ENCODE data around the gene RABL2A.
"Not testable (repeated sequence)": the region's sequence is repeated elsewhere in the genome, so short reads cannot be mapped to it uniquely, and the experiment has no call there.

Gene RABL2A

GRCh38 chr2:113626616-113627330, at the start of gene RABL2A:
Gene RABL2A (plus strand): TSS chr2:113627266. CDS start chr2:113628607, 1,341 bp downstream.
- in situ Hi-C loops (cut with MboI; ENCODE audit: low sequenced_read_pairs) = not testable (repeated sequence)

GRCh38 chr2:113578508-113578907, 48.6 kb upstream of the RABL2A start:
- in situ Hi-C loops (cut with MboI; ENCODE audit: low sequenced_read_pairs) = not testable (repeated sequence)

GRCh38 chr2:113582473-113582872, 44.6 kb upstream of the RABL2A start:
- in situ Hi-C loops (cut with MboI; ENCODE audit: low sequenced_read_pairs) = not testable (repeated sequence)

GRCh38 chr2:113583521-113584225, 43.4 kb upstream of the RABL2A start:
- in situ Hi-C loops (cut with MboI; ENCODE audit: low sequenced_read_pairs) = not testable (repeated sequence)

GRCh38 chr2:113584311-113585092, 42.6 kb upstream of the RABL2A start:
- in situ Hi-C loops (cut with MboI; ENCODE audit: low sequenced_read_pairs) = not testable (repeated sequence)

- in situ Hi-C loops (cut with MboI; ENCODE audit: low sequenced_read_pairs) = not testable (repeated sequence)
Measured at GRCh38 chr2:113587201-113587600, 39.9 kb upstream of the RABL2A start.

- in situ Hi-C loops (cut with MboI; ENCODE audit: low sequenced_read_pairs) = not testable (repeated sequence)
Measured at GRCh38 chr2:113589591-113589990, 37.5 kb upstream of the RABL2A start.

GRCh38 chr2:113591926-113592325, 35.1 kb upstream of the RABL2A start:
- in situ Hi-C loops (cut with MboI; ENCODE audit: low sequenced_read_pairs) = not testable (repeated sequence)

- in situ Hi-C loops (cut with MboI; ENCODE audit: low sequenced_read_pairs) = not testable (repeated sequence)
Measured at GRCh38 chr2:113593280-113593679, 33.8 kb upstream of the RABL2A start.

GRCh38 chr2:113595725-113596124, 31.3 kb upstream of the RABL2A start:
- in situ Hi-C loops (cut with MboI; ENCODE audit: low sequenced_read_pairs) = not testable (repeated sequence)

- in situ Hi-C loops (cut with MboI; ENCODE audit: low sequenced_read_pairs) = not testable (repeated sequence)
Measured at GRCh38 chr2:113597164-113597563, 29.9 kb upstream of the RABL2A start.

GRCh38 chr2:113597572-113597971, 29.5 kb upstream of the RABL2A start:
- in situ Hi-C loops (cut with MboI; ENCODE audit: low sequenced_read_pairs) = not testable (repeated sequence)

- in situ Hi-C loops (cut with MboI; ENCODE audit: low sequenced_read_pairs) = not testable (repeated sequence)
Measured at GRCh38 chr2:113598180-113598579, 28.9 kb upstream of the RABL2A start.

- in situ Hi-C loops (cut with MboI; ENCODE audit: low sequenced_read_pairs) = not testable (repeated sequence)
Measured at GRCh38 chr2:113598738-113599137, 28.3 kb upstream of the RABL2A start.

GRCh38 chr2:113599208-113599607, 27.9 kb upstream of the RABL2A start:
- in situ Hi-C loops (cut with MboI; ENCODE audit: low sequenced_read_pairs) = not testable (repeated sequence)

GRCh38 chr2:113602040-113602769, 24.9 kb upstream of the RABL2A start:
- in situ Hi-C loops (cut with MboI; ENCODE audit: low sequenced_read_pairs) = not testable (repeated sequence)

- in situ Hi-C loops (cut with MboI; ENCODE audit: low sequenced_read_pairs) = no loop called here
Measured at GRCh38 chr2:113602869-113603466, 24.1 kb upstream of the RABL2A start.

- in situ Hi-C loops (cut with MboI; ENCODE audit: low sequenced_read_pairs) = not testable (repeated sequence)
Measured at GRCh38 chr2:113603467-113604084, 23.5 kb upstream of the RABL2A start.

GRCh38 chr2:113604085-113604477, 23.0 kb upstream of the RABL2A start:
- in situ Hi-C loops (cut with MboI; ENCODE audit: low sequenced_read_pairs) = not testable (repeated sequence)

GRCh38 chr2:113604661-113605060, 22.4 kb upstream of the RABL2A start:
- in situ Hi-C loops (cut with MboI; ENCODE audit: low sequenced_read_pairs) = not testable (repeated sequence)
